GM18499 (cell line): ENCODE results near the gene WDR35.
"Not testable (repeated sequence)": the region's sequence is repeated elsewhere in the genome, so short reads cannot be mapped to it uniquely, and the experiment has no call there.

Experiments
- ATAC-seq: cut with Tn5 transposase; IDR thresholded peaks from one replicate; pipeline ENCODE4 v1.9.1; 2021; ENCODE audit warnings: moderate number of reproducible peaks; ENCODE audit not compliant: insufficient read depth, unreplicated experiment

WDR35 gene

DNA sequence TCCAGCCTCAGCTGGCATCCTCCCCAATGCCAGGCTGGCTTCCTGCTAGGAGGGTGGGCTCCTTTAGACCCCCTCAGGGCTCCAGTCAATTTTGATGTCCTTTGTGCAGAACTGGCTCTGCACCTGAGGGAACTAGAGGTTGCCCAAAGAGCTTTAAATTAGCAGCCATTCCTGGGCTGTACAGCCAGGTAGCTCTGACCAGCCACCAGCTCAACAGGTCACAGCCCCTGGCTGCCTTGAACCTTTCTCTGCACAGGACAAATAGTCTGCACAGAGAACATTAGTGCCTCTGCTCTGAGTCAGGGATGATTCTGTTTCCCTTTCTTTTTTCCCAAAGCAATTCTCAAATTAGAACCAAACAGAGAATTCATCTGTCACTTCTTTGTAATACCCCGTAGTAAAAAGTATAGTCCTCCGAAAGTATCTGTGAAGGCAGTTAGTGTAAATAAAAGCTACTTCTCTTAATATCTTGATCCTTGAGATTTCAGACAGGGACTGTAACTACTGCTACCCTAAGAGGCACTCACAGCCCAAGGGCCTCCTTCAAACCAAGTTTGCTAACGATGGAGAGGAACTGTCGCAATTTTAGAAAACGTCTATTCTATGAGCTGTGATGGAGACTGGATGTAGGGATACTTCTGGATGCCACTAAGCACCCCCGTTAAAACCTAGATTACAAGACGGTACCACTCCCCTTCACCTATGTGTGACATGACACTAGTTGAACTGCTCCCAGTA, 91.1 kb downstream of the WDR35 start:
- ATAC-seq: no peak

- ATAC-seq: no peak
These were observed 92.2 kb downstream of the WDR35 start for GRCh38 chr2:19897623-19898245.

DNA sequence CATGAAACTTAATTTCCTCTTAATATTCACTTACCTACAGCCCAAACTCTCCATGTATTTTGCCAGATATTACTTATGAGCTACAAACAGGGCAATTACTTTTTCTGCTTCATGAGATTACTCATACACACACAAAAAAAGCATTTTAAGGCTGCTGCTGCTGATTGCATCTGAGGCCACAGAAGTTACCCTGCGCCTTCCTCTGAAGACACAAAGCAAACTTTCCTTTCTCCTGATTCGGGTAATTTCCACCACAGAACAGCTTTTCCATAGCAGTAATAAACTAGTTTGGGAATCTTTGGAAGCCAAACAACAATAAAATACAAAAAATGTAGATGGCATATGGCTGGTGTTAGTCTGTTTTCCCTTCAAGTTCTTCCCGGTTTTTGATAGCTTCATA, 94.4 kb downstream of the WDR35 start:
- no peak for ATAC-seq

DNA sequence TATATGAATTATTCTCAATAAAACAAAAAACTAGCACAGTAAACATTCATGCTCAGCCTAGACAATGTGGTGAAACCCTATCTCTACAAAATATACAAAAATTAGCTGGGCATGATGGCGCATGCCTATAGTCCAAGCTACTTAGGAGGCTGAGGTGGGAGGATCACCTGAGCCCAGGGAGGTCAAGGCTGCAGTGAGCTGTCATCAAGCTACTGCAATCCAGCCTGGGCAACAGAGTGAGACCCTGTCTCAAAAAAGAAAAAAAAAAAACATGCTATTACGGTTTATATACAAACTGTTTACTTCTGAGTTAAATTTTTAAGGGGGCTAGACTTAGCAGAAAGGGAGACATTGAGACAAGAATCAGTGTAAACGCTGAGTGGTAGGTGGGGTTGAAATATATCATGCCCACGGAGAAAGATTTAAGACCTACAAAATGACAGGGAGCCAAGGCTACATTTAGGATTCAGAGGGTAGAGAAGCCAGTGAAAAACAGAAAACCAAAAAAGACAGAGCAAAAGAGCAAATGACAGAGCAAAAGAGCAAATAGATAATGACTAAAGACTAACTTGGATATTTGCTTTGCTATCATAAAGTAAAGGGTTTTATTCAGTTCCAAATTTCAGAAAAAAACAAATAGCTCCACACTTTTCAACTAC, 95.6 kb downstream of the WDR35 start:
- peak; percentile 7 for ATAC-seq

- peak; percentile 81 for ATAC-seq
These were observed 96.3 kb downstream of the WDR35 start for GRCh38 chr2:19893520-19894133.

- not testable (repeated sequence) for ATAC-seq
These were observed 97.9 kb downstream of the WDR35 start for GRCh38 chr2:19891971-19892370.

DNA sequence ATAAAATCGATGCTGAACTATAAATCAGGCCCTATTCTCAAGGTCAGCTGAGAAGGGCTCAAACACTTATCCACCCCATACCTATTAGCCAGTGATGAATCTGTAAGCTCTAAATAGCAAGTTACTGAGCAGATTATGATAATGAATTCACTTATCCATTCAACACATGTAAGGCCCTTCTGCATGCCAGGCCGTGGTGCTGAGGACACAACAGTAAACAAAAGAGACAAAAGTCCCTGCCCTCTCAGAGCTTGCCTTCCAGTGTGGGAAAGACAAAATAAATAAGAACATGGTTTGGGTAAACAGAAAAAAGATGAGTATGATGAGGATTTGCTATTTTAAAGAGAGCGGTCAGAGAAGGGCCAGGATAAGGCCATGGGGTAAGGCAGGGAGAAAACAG, 99.8 kb downstream of the WDR35 start:
- no peak for ATAC-seq

- no peak for ATAC-seq
These were observed 101.1 kb downstream of the WDR35 start for GRCh38 chr2:19888831-19889230.

DNA sequence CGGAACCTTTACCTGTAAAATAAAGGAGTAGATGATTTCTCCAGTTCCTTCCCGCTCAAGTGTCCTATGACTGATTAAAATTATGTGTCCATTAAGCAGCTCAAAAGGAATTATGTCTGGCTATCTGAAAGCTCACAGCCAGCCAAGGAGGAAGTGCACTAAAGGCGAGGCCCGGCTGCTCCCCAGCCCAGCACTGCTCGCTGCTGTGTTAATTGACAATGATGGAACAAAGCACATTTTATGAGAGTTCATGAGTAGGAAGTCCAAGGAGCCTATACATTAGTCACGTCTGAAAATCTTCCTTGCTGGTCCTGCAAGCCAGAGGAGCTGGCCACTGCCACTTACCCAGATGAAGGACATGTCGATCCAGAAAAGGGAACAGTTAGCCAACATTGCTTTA, 102.4 kb downstream of the WDR35 start:
- no peak for ATAC-seq

- ATAC-seq: no peak
These were observed 103.6 kb downstream of the WDR35 start for GRCh38 chr2:19886261-19886660.

- no peak for ATAC-seq
These were observed 104.1 kb downstream of the WDR35 start for GRCh38 chr2:19885791-19886190.

DNA sequence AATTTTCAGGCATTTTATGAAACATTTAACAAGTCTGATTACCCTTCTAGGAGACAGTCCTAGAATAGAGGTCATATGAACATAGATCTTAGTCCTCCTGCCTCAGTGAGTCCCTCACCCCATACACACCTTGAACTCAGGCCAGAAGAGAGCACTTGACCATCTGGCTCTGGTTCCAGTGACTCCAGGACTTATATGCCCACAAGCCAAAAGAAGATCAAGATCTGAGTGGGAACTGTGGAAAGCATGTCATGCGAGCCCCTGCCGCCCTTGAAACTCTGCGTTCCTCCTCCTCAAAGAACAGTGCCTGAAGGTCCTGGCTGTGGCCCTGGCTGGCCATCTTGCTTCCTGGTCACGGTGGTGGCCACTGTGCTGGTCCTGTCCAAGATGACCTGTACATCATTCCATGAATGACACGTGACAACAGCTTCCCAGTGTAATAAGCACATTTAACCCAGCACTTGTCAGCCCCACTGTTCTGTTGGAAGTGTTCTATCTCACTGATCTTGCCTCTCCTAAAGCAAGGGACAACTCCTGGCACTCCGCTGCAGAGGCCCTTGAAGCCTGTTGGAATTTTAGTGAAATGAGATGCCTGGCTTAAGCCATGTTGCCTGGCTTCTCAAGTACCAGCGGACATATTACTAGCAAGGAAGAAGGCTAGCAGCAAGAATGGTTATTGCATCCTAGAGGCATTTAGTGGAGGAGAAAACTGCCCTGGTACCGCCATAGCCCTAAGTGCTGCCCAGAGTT, 105.8 kb downstream of the WDR35 start:
- no peak for ATAC-seq

DNA sequence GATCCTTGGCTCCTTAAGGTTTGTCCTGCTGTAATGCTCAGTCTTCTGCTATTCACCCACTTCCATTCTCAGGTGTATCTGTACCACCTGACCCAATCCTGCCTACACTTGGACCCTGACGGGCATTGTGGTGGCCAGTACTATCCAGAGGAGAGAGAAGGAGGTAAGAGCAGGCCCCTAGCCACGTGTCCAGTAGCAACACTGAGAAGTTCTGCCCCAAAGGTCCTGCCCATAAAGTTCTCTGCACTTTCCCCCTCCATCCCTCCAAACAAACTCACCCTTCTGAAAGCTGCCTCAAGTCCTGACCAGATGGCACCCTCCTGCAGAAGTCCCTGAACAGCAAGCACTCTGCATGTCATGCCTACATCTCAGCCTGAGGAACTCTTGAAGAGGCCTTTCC, 106.4 kb downstream of the WDR35 start:
- ATAC-seq: no peak

- ATAC-seq: no peak
These were observed 107.6 kb downstream of the WDR35 start for GRCh38 chr2:19882286-19882685.

DNA sequence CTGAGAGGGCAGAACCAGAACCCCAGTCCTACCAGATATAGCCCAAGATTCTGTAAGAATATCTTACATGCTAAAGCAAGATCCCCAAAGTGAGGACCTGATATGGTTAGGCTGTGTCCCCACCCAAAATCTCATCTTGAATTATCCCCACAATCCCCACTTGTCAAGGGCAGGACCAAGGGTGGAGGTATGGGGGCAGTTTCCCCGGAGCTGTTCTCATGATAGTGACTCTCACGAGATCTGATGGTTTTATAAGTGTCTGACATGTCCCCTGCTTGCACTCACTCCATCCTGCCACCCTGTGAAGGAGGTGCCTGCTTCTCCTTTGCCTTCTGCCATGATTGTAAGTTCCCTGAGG, 108.0 kb downstream of the WDR35 start:
- ATAC-seq: no peak

DNA sequence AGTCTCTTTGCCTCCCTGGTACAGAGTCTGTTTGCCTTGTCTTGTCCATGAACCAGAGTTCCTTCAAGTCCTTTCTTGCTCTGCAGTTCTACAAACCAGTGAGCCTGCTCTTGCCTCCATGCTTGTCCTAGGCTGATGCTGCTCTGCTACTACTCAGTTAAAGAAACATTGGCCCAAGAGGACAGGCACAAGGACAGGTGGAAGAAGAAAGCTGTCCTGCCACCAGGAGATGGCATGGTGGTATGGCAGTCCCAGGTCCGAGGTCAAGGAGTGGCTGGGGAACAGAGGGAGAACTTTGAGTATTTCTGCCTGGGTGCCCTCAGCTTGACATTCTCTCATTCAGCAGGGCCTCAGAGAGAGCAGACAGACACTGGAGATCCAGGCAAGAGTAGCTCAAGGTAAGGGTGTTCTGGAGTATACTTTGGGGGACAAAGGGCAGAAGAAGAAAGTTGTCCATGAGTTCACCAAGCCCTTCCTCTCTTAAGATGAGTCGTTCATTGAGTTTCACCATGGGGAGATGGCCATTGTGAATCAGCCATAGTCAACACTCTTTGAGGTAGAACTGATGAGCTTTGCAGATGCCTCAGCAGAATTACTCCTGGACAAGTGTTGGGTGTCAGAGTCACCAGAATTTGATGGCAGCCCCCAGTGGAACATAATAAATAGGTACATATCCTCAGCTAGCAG, 108.5 kb downstream of the WDR35 start:
- no peak for ATAC-seq

DNA sequence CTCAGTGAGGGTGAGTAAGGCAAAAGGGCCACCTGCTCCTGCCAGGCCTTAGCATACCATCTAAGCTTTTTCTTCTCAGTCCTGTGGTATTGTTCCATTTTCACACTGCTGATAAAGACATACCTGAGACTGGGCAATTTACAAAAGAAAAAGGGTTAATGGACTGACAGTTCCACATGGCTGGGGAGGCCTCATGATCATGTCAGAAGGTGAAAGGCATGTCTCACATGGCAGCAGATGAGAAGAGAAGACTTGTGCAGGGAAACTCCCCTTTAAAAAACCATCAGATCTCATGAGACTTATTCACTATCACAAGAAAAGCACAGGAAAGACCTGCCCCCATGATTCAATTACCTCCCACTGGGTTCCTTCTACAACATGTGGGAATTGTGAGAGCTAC, 109.7 kb downstream of the WDR35 start:
- ATAC-seq: not testable (repeated sequence)

GRCh38 chr2:19879120-19879519, 110.8 kb downstream of the WDR35 start:
- no peak for ATAC-seq

GRCh38 chr2:19878268-19879046, 111.4 kb downstream of the WDR35 start:
- no peak for ATAC-seq
